CD4-positive, alpha-beta T cell treated with Interleukin-4 for 1 hour (primary cell): Measurements from ENCODE around the gene RTN4IP1.

Experiments
- DNase-seq, 2 donors: peaks; one replicate each; pipeline ENCODE4 v3.0.0-alpha.2; 2020 to 2022

Gene RTN4IP1

GRCh38 chr6:106540907-106541306, 88.4 kb downstream of the RTN4IP1 start:
- DNase-seq: no peak

GRCh38 chr6:106540432-106540831, 88.9 kb downstream of the RTN4IP1 start:
- DNase-seq: no peak

- no peak for DNase-seq
Measured at GRCh38 chr6:106539936-106540335, 89.4 kb downstream of the RTN4IP1 start.

GRCh38 chr6:106538145-106538544, 91.2 kb downstream of the RTN4IP1 start:
- peak; percentile 41 to 51 for DNase-seq

- no peak for DNase-seq
Measured at GRCh38 chr6:106537662-106538061, 91.6 kb downstream of the RTN4IP1 start.

- DNase-seq: no peak
Measured at GRCh38 chr6:106536851-106537250, 92.4 kb downstream of the RTN4IP1 start.

GRCh38 chr6:106536357-106536756, 92.9 kb downstream of the RTN4IP1 start:
- DNase-seq: no peak

- no peak for DNase-seq
Measured at GRCh38 chr6:106535012-106535411, 94.3 kb downstream of the RTN4IP1 start.

- DNase-seq: peak; percentile 37 to 54
Measured at GRCh38 chr6:106534564-106534982, 94.7 kb downstream of the RTN4IP1 start.

GRCh38 chr6:106534004-106534403, 95.3 kb downstream of the RTN4IP1 start:
- DNase-seq: no peak

- no peak for DNase-seq
Measured at GRCh38 chr6:106533054-106533453, 96.2 kb downstream of the RTN4IP1 start.

GRCh38 chr6:106530502-106530901, 98.8 kb downstream of the RTN4IP1 start:
- no peak for DNase-seq

- DNase-seq: no peak
Measured at GRCh38 chr6:106530026-106530425, 99.3 kb downstream of the RTN4IP1 start.

GRCh38 chr6:106529438-106529837, 99.9 kb downstream of the RTN4IP1 start:
- no peak for DNase-seq

- no peak for DNase-seq
Measured at GRCh38 chr6:106528521-106528920, 100.8 kb downstream of the RTN4IP1 start.

GRCh38 chr6:106527979-106528378, 101.3 kb downstream of the RTN4IP1 start:
- no peak for DNase-seq

GRCh38 chr6:106527117-106527516, 102.2 kb downstream of the RTN4IP1 start:
- no peak for DNase-seq

- DNase-seq: peak in 1 of 2 donors; percentile 61
Measured at GRCh38 chr6:106525882-106526275, 103.4 kb downstream of the RTN4IP1 start.

- DNase-seq: peak in 1 of 2 donors; percentile 65
Measured at GRCh38 chr6:106525107-106525881, 104.0 kb downstream of the RTN4IP1 start.

- peak in 1 of 2 donors; percentile 43 for DNase-seq
Measured at GRCh38 chr6:106522562-106523250, 106.6 kb downstream of the RTN4IP1 start.
